ENCODE data around the gene JADE2.
"Not testable (repeated sequence)": the region's sequence is repeated elsewhere in the genome, so short reads cannot be mapped to it uniquely, and the experiment has no call there.

The JADE2 gene

GRCh38 chr5:134510970-134511795, 14.3 kb upstream of the JADE2 start:
- H3K4me3 ChIP-seq (ENCODE audit: low read depth in 1 of 2, low read length in 2 of 2), result no peak overlapping the region
- no peaks in the 10 kb centered on the region for H3K27me3 ChIP-seq (ENCODE audit: control insufficient read depth in 1 of 2, insufficient read depth in 2 of 2, low read length in 2 of 2)
- H3K36me3 ChIP-seq (ENCODE audit: insufficient read depth, low read length), result no peaks in the 10 kb centered on the region
- H3K27ac ChIP-seq (ENCODE audit: low read depth, low read length), result no peak overlapping the region
- H3K9me3 ChIP-seq (ENCODE audit: low read length), result no peaks in the 10 kb centered on the region
- peaks cover 14% of the 10 kb centered on the region for H3K4me1 ChIP-seq (ENCODE audit: insufficient read depth, low read length)
- no peak overlapping the region for H3K9ac ChIP-seq (ENCODE audit: low read length)

GRCh38 chr5:134511796-134512660, 13.4 kb upstream of the JADE2 start:
- Histone ChIP-seq H3K9me3 (ENCODE audit: low read length) (no peaks in the 10 kb centered on the region), H3K36me3 (ENCODE audit: insufficient read depth, low read length) (no peaks in the 10 kb centered on the region), H3K4me1 (ENCODE audit: insufficient read depth, low read length) (peaks cover 14% of the 10 kb centered on the region), H3K27me3 (ENCODE audit: control insufficient read depth in 1 of 2, insufficient read depth in 2 of 2, low read length in 2 of 2) (no peaks in the 10 kb centered on the region), H3K4me3 (ENCODE audit: low read depth in 1 of 2, low read length in 2 of 2) (no peak overlapping the region), H3K9ac (ENCODE audit: low read length) (no peak overlapping the region), H3K27ac (ENCODE audit: low read depth, low read length) (no peak overlapping the region)

GRCh38 chr5:134512661-134512999, 12.8 kb upstream of the JADE2 start:
- Histone ChIP-seq H3K4me1 (ENCODE audit: insufficient read depth, low read length) (peaks cover 14% of the 10 kb centered on the region), H3K36me3 (ENCODE audit: insufficient read depth, low read length) (no peaks in the 10 kb centered on the region), H3K27ac (ENCODE audit: low read depth, low read length) (no peak overlapping the region), H3K9ac (ENCODE audit: low read length) (no peak overlapping the region), H3K9me3 (ENCODE audit: low read length) (no peaks in the 10 kb centered on the region), H3K4me3 (ENCODE audit: low read depth in 1 of 2, low read length in 2 of 2) (no peak overlapping the region), H3K27me3 (ENCODE audit: control insufficient read depth in 1 of 2, insufficient read depth in 2 of 2, low read length in 2 of 2) (no peaks in the 10 kb centered on the region)

GRCh38 chr5:134515801-134516200, 9.7 kb upstream of the JADE2 start:
- H3K4me3 ChIP-seq (ENCODE audit: low read depth in 1 of 2, low read length in 2 of 2), result no peak overlapping the region
- peaks cover 14% of the 10 kb centered on the region for H3K4me1 ChIP-seq (ENCODE audit: insufficient read depth, low read length)
- no peaks in the 10 kb centered on the region for H3K27me3 ChIP-seq (ENCODE audit: control insufficient read depth in 1 of 2, insufficient read depth in 2 of 2, low read length in 2 of 2)
- no peaks in the 10 kb centered on the region for H3K9me3 ChIP-seq (ENCODE audit: low read length)
- no peak overlapping the region for H3K9ac ChIP-seq (ENCODE audit: low read length)
- no peak overlapping the region for H3K27ac ChIP-seq (ENCODE audit: low read depth, low read length)
- no peaks in the 10 kb centered on the region for H3K36me3 ChIP-seq (ENCODE audit: insufficient read depth, low read length)

- H3K4me3 ChIP-seq (ENCODE audit: low read depth in 1 of 2, low read length in 2 of 2); H3K27me3 ChIP-seq (ENCODE audit: control insufficient read depth in 1 of 2, insufficient read depth in 2 of 2, low read length in 2 of 2); H3K36me3 ChIP-seq (ENCODE audit: insufficient read depth, low read length); H3K9me3 ChIP-seq (ENCODE audit: low read length); H3K4me1 ChIP-seq (ENCODE audit: insufficient read depth, low read length); H3K27ac ChIP-seq (ENCODE audit: low read depth, low read length); H3K9ac ChIP-seq (ENCODE audit: low read length): not testable (repeated sequence)
Observed at GRCh38 chr5:134516984-134517383, 8.5 kb upstream of the JADE2 start.

GRCh38 chr5:134517553-134517952, 7.9 kb upstream of the JADE2 start:
- H3K4me1 ChIP-seq (ENCODE audit: insufficient read depth, low read length), result no peaks in the 10 kb centered on the region

GRCh38 chr5:134519989-134520388, 5.5 kb upstream of the JADE2 start:
- Histone ChIP-seq H3K9me3 (ENCODE audit: low read length) (no peaks in the 10 kb centered on the region), H3K9ac (ENCODE audit: low read length) (no peak overlapping the region), H3K4me1 (ENCODE audit: insufficient read depth, low read length) (peaks cover 7% of the 10 kb centered on the region), H3K27ac (ENCODE audit: low read depth, low read length) (no peak overlapping the region), H3K36me3 (ENCODE audit: insufficient read depth, low read length) (no peaks in the 10 kb centered on the region), H3K27me3 (ENCODE audit: control insufficient read depth in 1 of 2, insufficient read depth in 2 of 2, low read length in 2 of 2) (no peaks in the 10 kb centered on the region), H3K4me3 (ENCODE audit: low read depth in 1 of 2, low read length in 2 of 2) (no peak overlapping the region)

More at GRCh38 chr5:134517553-134517952, 7.9 kb upstream of the JADE2 start:
- Histone ChIP-seq H3K27me3 (ENCODE audit: control insufficient read depth in 1 of 2, insufficient read depth in 2 of 2, low read length in 2 of 2) (no peaks in the 10 kb centered on the region), H3K9me3 (ENCODE audit: low read length) (no peaks in the 10 kb centered on the region), H3K27ac (ENCODE audit: low read depth, low read length) (no peak overlapping the region), H3K4me3 (ENCODE audit: low read depth in 1 of 2, low read length in 2 of 2) (no peak overlapping the region), H3K9ac (ENCODE audit: low read length) (no peak overlapping the region), H3K36me3 (ENCODE audit: insufficient read depth, low read length) (no peaks in the 10 kb centered on the region)

- no peaks in the 10 kb centered on the region for H3K9me3 ChIP-seq (ENCODE audit: low read length)
- H3K27me3 ChIP-seq (ENCODE audit: control insufficient read depth in 1 of 2, insufficient read depth in 2 of 2, low read length in 2 of 2), result no peaks in the 10 kb centered on the region
- no peaks in the 10 kb centered on the region for H3K36me3 ChIP-seq (ENCODE audit: insufficient read depth, low read length)
- H3K9ac ChIP-seq (ENCODE audit: low read length), result no peak overlapping the region
- H3K4me3 ChIP-seq (ENCODE audit: low read depth in 1 of 2, low read length in 2 of 2), result no peak overlapping the region
- no peak overlapping the region for H3K27ac ChIP-seq (ENCODE audit: low read depth, low read length)
- peaks cover 7% of the 10 kb centered on the region for H3K4me1 ChIP-seq (ENCODE audit: insufficient read depth, low read length)
Observed at GRCh38 chr5:134521841-134522240, 3.6 kb upstream of the JADE2 start.

GRCh38 chr5:134523543-134524271, 1.8 kb upstream of the JADE2 start:
- Histone ChIP-seq H3K4me3 (ENCODE audit: low read depth in 1 of 2, low read length in 2 of 2) (peak overlapping the region; percentile 87 to 96), H3K9me3 (ENCODE audit: low read length) (no peaks in the 10 kb centered on the region), H3K9ac (ENCODE audit: low read length) (no peak overlapping the region)

GRCh38 chr5:134524272-134524825, 1.1 kb upstream of the JADE2 start:
- Histone ChIP-seq H3K4me3 (ENCODE audit: low read depth in 1 of 2, low read length in 2 of 2) (peak overlapping the region; percentile 87 to 96), H3K27me3 (ENCODE audit: control insufficient read depth in 1 of 2, insufficient read depth in 2 of 2, low read length in 2 of 2) (no peaks in the 10 kb centered on the region)

More at GRCh38 chr5:134523543-134524271, 1.8 kb upstream of the JADE2 start:
- Histone ChIP-seq H3K27ac (ENCODE audit: low read depth, low read length) (peak overlapping the region; percentile 99), H3K4me1 (ENCODE audit: insufficient read depth, low read length) (peaks cover 17% of the 10 kb centered on the region), H3K36me3 (ENCODE audit: insufficient read depth, low read length) (no peaks in the 10 kb centered on the region), H3K27me3 (ENCODE audit: control insufficient read depth in 1 of 2, insufficient read depth in 2 of 2, low read length in 2 of 2) (no peaks in the 10 kb centered on the region)

More at GRCh38 chr5:134524272-134524825, 1.1 kb upstream of the JADE2 start:
- H3K4me1 ChIP-seq (ENCODE audit: insufficient read depth, low read length), result peaks cover 24% of the 10 kb centered on the region
- H3K9ac ChIP-seq (ENCODE audit: low read length), result peak overlapping the region; percentile 89
- H3K36me3 ChIP-seq (ENCODE audit: insufficient read depth, low read length), result no peaks in the 10 kb centered on the region
- H3K9me3 ChIP-seq (ENCODE audit: low read length), result no peaks in the 10 kb centered on the region
- H3K27ac ChIP-seq (ENCODE audit: low read depth, low read length), result peak overlapping the region; percentile 99

All from muscle layer of colon (tissue), 2 donors.